NT2/D1 (cell line): ENCODE measurements around the gene NRXN3.

ENCODE experiments used
- SUZ12 ChIP-seq: IDR thresholded peaks from 2 replicates; pipeline ENCODE4 v1.6.1; 2011; ENCODE audit not compliant: insufficient read length, insufficient read depth; ENCODE audit errors: extremely low read depth
- YY1 ChIP-seq: IDR thresholded peaks from 2 replicates; pipeline ENCODE4 v1.6.1; 2011; ENCODE audit not compliant: insufficient read length, insufficient read depth
- ZNF274 ChIP-seq: IDR thresholded peaks from 2 replicates; pipeline ENCODE4 v1.6.1; 2011; ENCODE audit warnings: mild to moderate bottlenecking, low read depth, low read length

DNA sequence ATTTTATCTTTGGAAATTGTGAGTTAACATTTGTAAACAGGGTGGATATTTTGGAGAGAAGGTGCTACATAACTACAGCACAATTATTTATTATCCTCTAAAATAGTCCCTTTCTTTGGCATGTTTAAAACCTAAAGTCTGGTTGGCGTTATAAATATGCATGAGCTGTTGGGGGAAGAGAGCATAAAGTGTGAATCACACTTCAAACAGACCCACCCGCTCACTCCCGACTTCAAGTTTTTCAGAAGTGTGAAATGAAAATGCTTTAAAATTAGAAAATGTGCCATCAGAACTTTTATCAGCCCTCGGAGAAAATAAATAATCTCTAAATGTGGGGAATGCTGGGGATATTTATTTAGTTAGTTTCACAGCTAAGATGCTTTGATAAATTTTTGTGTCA, 1006.9 kb downstream of the NRXN3 start:
- TF ChIP-seq YY1: no peak
- no peak for TF ChIP-seq SUZ12
- no peak for TF ChIP-seq ZNF274
